SU-DHL-6 (cell line): ENCODE measurements around the gene INPP5A.

Experiments used
- CTCF ChIP-seq: fragments of 200-600 bp; sonication (generic); IDR thresholded peaks from one replicate; pipeline ENCODE4 v1.5.1; 2017; ENCODE audit warnings: antibody characterized with exemption, mild to moderate bottlenecking, low read length, moderate library complexity; ENCODE audit not compliant: insufficient read depth, poor library complexity, severe bottlenecking
- EZH2phosphoT487 ChIP-seq: fragments of 200-600 bp; sonication (generic), shearing (Covaris generic); conservative IDR thresholded peaks from 2 replicates; pipeline ENCODE4 v1.6.1; 2018; ENCODE audit warnings: mild to moderate bottlenecking, antibody characterized with exemption, low read length, moderate library complexity, mixed read lengths

GRCh38 chr10:132786476-132786883 lies 248.9 kb downstream of the INPP5A start:
- TF ChIP-seq CTCF (no peak), EZH2phosphoT487 (no peak)
